ENCODE results near the gene CGB1. TPM values are rescaled to one million over a fixed set of nuclear protein-coding genes. Genes with fewer than 3 reads are reported as not detected.
A peak's percentile ranks its signal among the peaks of the same experiment; 100 is the strongest.

Gene CGB1
- total RNA-seq, 2 experiments from 2014 or later: not detected

DNA sequence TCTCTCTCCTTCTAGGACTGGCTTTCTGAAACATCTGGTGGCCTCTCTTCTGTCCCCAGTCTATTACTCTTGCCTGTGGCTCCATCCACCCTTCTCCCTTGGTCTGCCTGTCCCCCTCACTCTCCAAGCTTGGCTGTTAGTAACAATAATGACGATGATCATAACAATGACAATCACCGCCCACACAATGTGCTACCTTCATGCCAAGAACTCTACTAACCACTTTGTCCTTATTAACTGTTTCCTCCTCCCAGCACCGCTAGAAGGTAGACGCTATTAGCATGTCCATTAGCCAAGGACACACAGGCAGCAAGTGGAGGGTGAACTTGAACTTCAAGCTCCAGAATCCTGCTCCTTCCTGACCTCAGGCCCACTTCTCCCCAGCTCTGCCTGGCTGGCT is 46.3 kb downstream of the CGB1 start:
- Mint-ChIP-seq H3K27ac (peak overlapping the region; percentile 68), H3K4me3 (no peak overlapping the region), H3K9me3 (ENCODE audit: insufficient read depth) (no peaks in the 10 kb centered on the region), H3K4me1 (ENCODE audit: low read depth) (peaks cover 43% of the 10 kb centered on the region), H3K27me3 (ENCODE audit: low read depth) (no peaks in the 10 kb centered on the region), H3K36me3 (ENCODE audit: low read depth) (peaks cover 34% of the 10 kb centered on the region)
- DNase-seq: no peak
- ChIA-PET POLR2A (interaction anchor here (1.4 kb wide), 1 partner anchor 10 kb away, joined by 4 read pairs; no protein-coding TSS in a partner anchor), CTCF (interaction anchor here (2.9 kb wide), 1 partner anchor 10 kb away, joined by 10 read pairs; no protein-coding TSS in a partner anchor)
- no peak for ATAC-seq

- no peak for ATAC-seq
- no peak overlapping the region for H3K4me3 Mint-ChIP-seq
- CTCF ChIA-PET: interaction anchor here (1.3 to 2.9 kb wide), 2 partner anchors 10 to 19 kb away, joined by 3 to 10 read pairs; no protein-coding TSS in a partner anchor
- H3K9me3 Mint-ChIP-seq (ENCODE audit: insufficient read depth): no peaks in the 10 kb centered on the region
- H3K27ac Mint-ChIP-seq: peak overlapping the region; percentile 68
- no peak for DNase-seq
- no peaks in the 10 kb centered on the region for H3K27me3 Mint-ChIP-seq (ENCODE audit: low read depth)
- H3K36me3 Mint-ChIP-seq (ENCODE audit: low read depth): peaks cover 34% of the 10 kb centered on the region
- peaks cover 37% of the 10 kb centered on the region for H3K4me1 Mint-ChIP-seq (ENCODE audit: low read depth)
- POLR2A ChIA-PET: interaction anchor here (1.4 kb wide), 1 partner anchor 10 kb away, joined by 4 read pairs; no protein-coding TSS in a partner anchor
Measured at GRCh38 chr19:48989701-48990291, 46.9 kb downstream of the CGB1 start.

DNA sequence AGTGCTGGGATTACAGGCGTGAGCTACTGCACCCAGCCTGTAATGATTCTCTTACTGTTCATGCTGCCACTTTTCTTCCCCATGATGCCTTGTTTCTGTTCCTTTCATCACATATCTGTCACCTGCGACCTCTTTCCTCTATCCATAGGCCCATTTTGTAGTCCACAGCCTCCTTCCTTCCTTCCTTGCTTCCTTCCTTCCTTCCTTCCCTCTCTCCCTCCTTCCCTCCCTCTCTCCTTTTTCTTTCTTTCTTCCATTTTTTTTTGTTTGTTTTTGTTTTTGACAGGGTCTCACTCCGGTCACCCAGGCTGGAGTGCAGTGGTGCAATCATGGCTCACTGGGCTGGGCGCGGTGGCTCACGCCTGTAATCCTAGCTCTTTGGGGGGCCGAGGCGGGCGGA is 47.8 kb downstream of the CGB1 start:
- H3K9me3 Mint-ChIP-seq (ENCODE audit: insufficient read depth): no peaks in the 10 kb centered on the region
- no peaks in the 10 kb centered on the region for H3K27me3 Mint-ChIP-seq (ENCODE audit: low read depth)
- ATAC-seq (no peak), DNase-seq (no peak)
- ChIA-PET POLR2A (no interaction called here), CTCF (interaction anchor here (1.3 to 2.9 kb wide), 2 partner anchors 11 to 18 kb away, joined by 3 to 10 read pairs; no protein-coding TSS in a partner anchor)
- peaks cover 29% of the 10 kb centered on the region for H3K4me1 Mint-ChIP-seq (ENCODE audit: low read depth)
- H3K4me3 Mint-ChIP-seq: no peak overlapping the region
- H3K36me3 Mint-ChIP-seq (ENCODE audit: low read depth): peaks cover 31% of the 10 kb centered on the region
- no peak overlapping the region for H3K27ac Mint-ChIP-seq

DNA sequence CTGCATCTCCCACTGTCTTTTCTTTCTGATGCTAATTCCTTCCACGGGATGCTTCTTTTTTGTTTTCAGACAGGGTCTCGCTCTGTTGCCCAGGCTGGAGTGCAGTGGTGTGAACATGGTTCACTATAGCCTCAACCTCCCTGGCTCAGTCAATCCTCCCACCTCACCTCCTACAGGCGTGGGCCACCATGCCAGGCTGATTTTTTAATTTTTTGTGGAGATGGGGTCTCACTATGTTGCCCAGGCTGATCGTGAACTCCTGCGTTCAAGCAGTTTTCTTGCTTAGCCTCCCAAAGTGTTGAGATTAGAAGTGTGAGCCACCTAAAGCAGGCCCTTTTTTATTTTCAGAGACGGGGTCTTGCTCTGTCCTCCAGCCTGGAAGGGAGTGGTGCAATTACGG is 48.4 kb downstream of the CGB1 start:
- POLR2A ChIA-PET: no interaction called here
- H3K4me1 Mint-ChIP-seq (ENCODE audit: low read depth): peaks cover 27% of the 10 kb centered on the region
- no peak for ATAC-seq
- CTCF ChIA-PET: interaction anchor here (1.9 kb wide), 1 partner anchor 11 kb away, joined by 13 read pairs; no protein-coding TSS in a partner anchor
- DNase-seq: no peak
- H3K27me3 Mint-ChIP-seq (ENCODE audit: low read depth): no peaks in the 10 kb centered on the region
- H3K36me3 Mint-ChIP-seq (ENCODE audit: low read depth): peaks cover 32% of the 10 kb centered on the region
- no peaks in the 10 kb centered on the region for H3K9me3 Mint-ChIP-seq (ENCODE audit: insufficient read depth)
- H3K27ac Mint-ChIP-seq: peak overlapping the region; percentile 26
- H3K4me3 Mint-ChIP-seq: no peak overlapping the region

DNA sequence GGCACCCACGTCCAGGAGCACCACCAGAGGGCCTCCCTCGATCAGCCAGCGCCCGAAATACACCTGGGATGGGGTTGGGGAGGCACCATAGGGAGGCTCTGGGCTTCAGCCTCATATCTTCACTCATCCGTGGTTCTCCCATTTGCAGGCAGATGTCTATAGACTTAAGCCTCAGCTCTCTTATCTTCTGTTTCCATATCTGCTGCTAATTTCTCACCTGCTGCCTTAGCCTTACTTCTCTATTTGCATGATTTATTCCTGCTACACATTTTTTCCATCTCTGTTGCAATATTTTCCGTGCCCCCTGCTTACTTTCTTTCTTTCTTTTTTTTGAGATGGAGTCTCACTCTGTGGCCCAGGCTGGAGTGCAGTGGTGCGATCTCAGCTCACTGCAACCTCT is 49.4 kb downstream of the CGB1 start:
- Mint-ChIP-seq H3K4me1 (ENCODE audit: low read depth) (peaks cover 25% of the 10 kb centered on the region), H3K36me3 (ENCODE audit: low read depth) (peaks cover 37% of the 10 kb centered on the region), H3K27ac (peak overlapping the region; percentile 6), H3K9me3 (ENCODE audit: insufficient read depth) (no peaks in the 10 kb centered on the region), H3K27me3 (ENCODE audit: low read depth) (no peaks in the 10 kb centered on the region), H3K4me3 (no peak overlapping the region)
- DNase-seq (no peak), ATAC-seq (no peak)
- ChIA-PET CTCF (interaction anchor here (1.8 to 1.9 kb wide), 2 partner anchors 12 to 17 kb away, joined by 11 to 13 read pairs; no protein-coding TSS in a partner anchor), POLR2A (interaction anchor here (0.7 kb wide), 1 partner anchor 115 kb away, joined by 3 read pairs; the partner anchor contains the start of gene PPP1R15A)

DNA sequence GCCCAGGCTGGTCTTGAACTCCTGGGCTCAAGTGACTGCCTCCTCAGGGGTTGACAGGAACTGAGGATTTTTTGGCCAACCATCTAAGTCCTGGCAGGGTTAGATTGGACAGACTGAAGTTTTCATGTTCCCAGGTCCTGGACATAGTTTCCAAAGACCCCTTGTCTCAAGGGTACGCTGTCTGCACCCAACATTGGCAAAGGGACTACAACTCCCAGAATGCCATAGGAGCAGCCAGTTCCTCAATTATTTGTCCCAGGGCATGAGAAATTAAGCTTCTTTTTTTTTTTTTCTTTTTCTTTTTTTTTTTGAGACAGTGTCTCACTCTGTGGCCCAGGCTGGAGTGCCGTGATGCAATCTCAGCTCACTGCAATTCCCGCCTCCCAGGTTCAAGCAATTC is 50.5 kb downstream of the CGB1 start:
- no peak for ATAC-seq
- H3K27me3 Mint-ChIP-seq (ENCODE audit: low read depth): no peaks in the 10 kb centered on the region
- H3K36me3 Mint-ChIP-seq (ENCODE audit: low read depth): peaks cover 46% of the 10 kb centered on the region
- POLR2A ChIA-PET: interaction anchor here (0.5 kb wide), 1 partner anchor 22 kb away, joined by 4 read pairs; no protein-coding TSS in a partner anchor
- peaks cover 15% of the 10 kb centered on the region for H3K4me1 Mint-ChIP-seq (ENCODE audit: low read depth)
- H3K27ac Mint-ChIP-seq: no peak overlapping the region
- no peak overlapping the region for H3K4me3 Mint-ChIP-seq
- no peaks in the 10 kb centered on the region for H3K9me3 Mint-ChIP-seq (ENCODE audit: insufficient read depth)
- no peak for DNase-seq
- CTCF ChIA-PET: interaction anchor here (0.9 to 1.9 kb wide), 3 partner anchors 13 to 111 kb away, joined by 3 to 13 read pairs (median 11); no protein-coding TSS in a partner anchor

- H3K4me1 Mint-ChIP-seq (ENCODE audit: low read depth): peaks cover 10% of the 10 kb centered on the region
- peaks cover 42% of the 10 kb centered on the region for H3K36me3 Mint-ChIP-seq (ENCODE audit: low read depth)
- ChIA-PET POLR2A (no interaction called here), CTCF (no interaction called here)
- no peak overlapping the region for H3K4me3 Mint-ChIP-seq
- ATAC-seq (no peak), DNase-seq (no peak)
- no peaks in the 10 kb centered on the region for H3K27me3 Mint-ChIP-seq (ENCODE audit: low read depth)
- H3K9me3 Mint-ChIP-seq (ENCODE audit: insufficient read depth): no peaks in the 10 kb centered on the region
- no peak overlapping the region for H3K27ac Mint-ChIP-seq
Measured at GRCh38 chr19:48985711-48986110, 51.0 kb downstream of the CGB1 start.

Small RNAs within 50 kb of the gene (microRNA-seq; reads per million reads assigned to microRNA genes)
- gene MIR6798: not detected

Other genes with a start within 250 kb of the CGB1 start
- 10 to 100 TPM; 47.2 to 48.6 TPM for gene BCAT2, start 225.9 kb downstream of the CGB1 start, total RNA-seq
- gene HSD17B14, start 200.4 kb downstream of the CGB1 start, total RNA-seq: 1 to 10 TPM in 1 of 2 experiments, under 1 TPM in 1; 0.89 to 1.1 TPM
- 1 to 10 TPM; 4.4 to 4.6 TPM for gene PLEKHA4, start 168.3 kb downstream of the CGB1 start, total RNA-seq
- 100 to 1,000 TPM; 104 to 124 TPM for gene PPP1R15A, start 164.5 kb downstream of the CGB1 start, total RNA-seq
- gene TULP2, start 138.2 kb downstream of the CGB1 start, total RNA-seq: not detected
- 100 to 1,000 TPM; 229 to 236 TPM for gene NUCB1, start 136.6 kb downstream of the CGB1 start, total RNA-seq
- 1 to 10 TPM; 1.6 to 1.9 TPM for gene DHDH, start 103.2 kb downstream of the CGB1 start, total RNA-seq
- 100 to 1,000 TPM; 336 to 350 TPM for gene BAX, start 82.0 kb downstream of the CGB1 start, total RNA-seq
- 1,000 to 10,000 TPM in 1 of 2 experiments, 100 to 1,000 TPM in 1; 971 to 1,027 TPM for gene FTL, start 71.6 kb downstream of the CGB1 start, total RNA-seq
- 10 to 100 TPM; 54.7 to 57.9 TPM for gene GYS1, start 43.6 kb downstream of the CGB1 start, total RNA-seq
- gene RUVBL2, start 43.0 kb downstream of the CGB1 start, total RNA-seq: 100 to 1,000 TPM; 105 to 106 TPM
- not detected for gene LHB, start 19.8 kb downstream of the CGB1 start, total RNA-seq
- not detected for gene CGB3, start 12.6 kb downstream of the CGB1 start, total RNA-seq
- not detected for gene CGB2, start 5.0 kb downstream of the CGB1 start, total RNA-seq
- not detected for gene CGB5, start 7.0 kb upstream of the CGB1 start, total RNA-seq
- gene CGB8, start 12.2 kb upstream of the CGB1 start, total RNA-seq: not detected
- gene CGB7, start 20.9 kb upstream of the CGB1 start, total RNA-seq: not detected
- gene NTF4, start 27.9 kb upstream of the CGB1 start, total RNA-seq: not detected
- not detected for gene KCNA7, start 35.8 kb upstream of the CGB1 start, total RNA-seq
- gene SNRNP70, start 48.6 kb upstream of the CGB1 start, total RNA-seq: 100 to 1,000 TPM; 177 to 193 TPM
- 1 to 10 TPM; 3.7 to 6.3 TPM for gene LIN7B, start 77.5 kb upstream of the CGB1 start, total RNA-seq
- gene C19orf73, start 82.2 kb upstream of the CGB1 start, total RNA-seq: 1 to 10 TPM in 1 of 2 experiments, under 1 TPM in 1; 0.92 to 1.0 TPM
- 1 to 10 TPM; 1.8 to 2.2 TPM for gene PPFIA3, start 82.6 kb upstream of the CGB1 start, total RNA-seq
- not detected for gene HRC, start 118.5 kb upstream of the CGB1 start, total RNA-seq
- gene TRPM4, start 120.9 kb upstream of the CGB1 start, total RNA-seq: not detected